HepG2 (cell line): ENCODE data around the gene CDK3. TPM values are rescaled to one million over a fixed set of nuclear protein-coding genes. Genes with fewer than 3 reads are reported as not detected.
A peak's percentile ranks its signal among the peaks of the same experiment; 100 is the strongest.

Experiments
- ARNT2 ChIP-seq: sonication (generic); formaldehyde crosslinking; IDR thresholded peaks from 2 replicates; pipeline ENCODE4 v1.8.0; 2022; ENCODE audit warnings: mild to moderate bottlenecking, low read depth, missing genetic modification reagents, moderate library complexity
- CCAR2 ChIP-seq: fragments of 200-400 bp; formaldehyde crosslinking; optimal IDR thresholded peaks from 2 replicates; pipeline ENCODE3; 2018; ENCODE audit warnings: low read depth, mild to moderate bottlenecking, low read length, moderate library complexity
- EEA1 ChIP-seq: sonication (generic); formaldehyde crosslinking; IDR thresholded peaks from 2 replicates; pipeline ENCODE4 v1.5.1; 2020; ENCODE audit warnings: mild to moderate bottlenecking, missing genetic modification reagents, borderline replicate concordance
- GZF1 ChIP-seq: sonication (generic); formaldehyde crosslinking; IDR thresholded peaks from 2 replicates; pipeline ENCODE4 v1.5.1; 2020; ENCODE audit warnings: mild to moderate bottlenecking, missing genetic modification reagents
- HMG20A ChIP-seq: IDR thresholded peaks from 2 replicates; pipeline ENCODE4 v1.6.1; 2016; ENCODE audit warnings: borderline replicate concordance
- MIER3 ChIP-seq: IDR thresholded peaks from 2 replicates; pipeline ENCODE4 v1.6.1; 2016; ENCODE audit warnings: missing compliant biosample characterization, borderline replicate concordance
- MTF2 ChIP-seq: sonication (generic); formaldehyde crosslinking; IDR thresholded peaks from 2 replicates; pipeline ENCODE4 v1.5.0; 2020; ENCODE audit warnings: missing genetic modification reagents, borderline replicate concordance
- RBM39 ChIP-seq: fragments of 200-400 bp; formaldehyde crosslinking; IDR thresholded peaks from one replicate; pipeline ENCODE4 v1.6.1; 2018; ENCODE audit warnings: antibody characterized with exemption, mild to moderate bottlenecking, low read depth, low read length; ENCODE audit not compliant: poor library complexity, severe bottlenecking
- SIX4 ChIP-seq: sonication (generic); formaldehyde crosslinking; IDR thresholded peaks from 2 replicates; pipeline ENCODE4 v1.4.0; 2020; ENCODE audit warnings: missing genetic modification reagents
- TOPORS ChIP-seq: sonication (generic); formaldehyde crosslinking; IDR thresholded peaks from 2 replicates; pipeline ENCODE4 v1.8.0; 2023; ENCODE audit warnings: mild to moderate bottlenecking, missing genetic modification reagents
- YY1 ChIP-seq: IDR thresholded peaks from 2 replicates; pipeline ENCODE4 v1.6.1; 2011; ENCODE audit warnings: low read length, low read depth, moderate library complexity, mild to moderate bottlenecking; ENCODE audit not compliant: insufficient read depth, insufficient replicate concordance
- ZBTB8A ChIP-seq: sonication (generic); formaldehyde crosslinking; IDR thresholded peaks from 2 replicates; pipeline ENCODE4 v1.4.0; 2020; ENCODE audit warnings: mild to moderate bottlenecking, low read depth, missing genetic modification reagents, borderline replicate concordance
- ZEB1 ChIP-seq: IDR thresholded peaks from 2 replicates; pipeline ENCODE4 v1.6.1; 2012; ENCODE audit warnings: mild to moderate bottlenecking, low read depth, inconsistent platforms; ENCODE audit not compliant: insufficient replicate concordance
- ZFP36 ChIP-seq: fragments of 150-350 bp; IDR thresholded peaks from 2 replicates; pipeline ENCODE4 v1.6.1; 2018; ENCODE audit warnings: borderline replicate concordance, low read length, low read depth; ENCODE audit not compliant: partially characterized antibody
- ZNF124 ChIP-seq: sonication (generic); formaldehyde crosslinking; IDR thresholded peaks from 2 replicates; pipeline ENCODE4 v1.4.0; 2020; ENCODE audit warnings: missing genetic modification reagents
- ZNF724P ChIP-seq: sonication (generic); formaldehyde crosslinking; IDR thresholded peaks from 2 replicates; pipeline ENCODE4 v1.8.0; 2022; ENCODE audit warnings: missing genetic modification reagents, borderline replicate concordance
- ZNF781 ChIP-seq: sonication (generic); formaldehyde crosslinking; IDR thresholded peaks from 2 replicates; pipeline ENCODE4 v1.5.1; 2020; ENCODE audit warnings: borderline replicate concordance, mild to moderate bottlenecking, missing genetic modification reagents; ENCODE audit errors: not compliant biosample characterization
- ZNF891 ChIP-seq: sonication (generic); formaldehyde crosslinking; IDR thresholded peaks from 2 replicates; pipeline ENCODE4 v1.5.0; 2020; ENCODE audit warnings: mild to moderate bottlenecking, missing genetic modification reagents
- ZSCAN25 ChIP-seq: sonication (generic); formaldehyde crosslinking; IDR thresholded peaks from 2 replicates; pipeline ENCODE4 v1.8.0; 2022; ENCODE audit warnings: mild to moderate bottlenecking, missing genetic modification reagents
- polyA plus RNA-seq, 8 experiments: library from polyadenylated mRNA; depleted of rRNA in 3 of 8; stranded (reverse) in 7 of 8; unstranded in 1 of 8; fragments of >200 nt; fragmentation: Illumina TruSeq in 4 of 8; extraction: Trizol in 4 of 8; gene quantifications; 2 replicates each; pipeline versions ENCODE4 v1.2.1 to v1.2.3, GENCODE V29; 2011 to 2016; ENCODE audit warnings: low read depth in 4 of 8, missing spikeins in 1 of 8, mixed read lengths in 1 of 8; ENCODE audit not compliant: insufficient read depth in 1 of 8
- total RNA-seq, 5 experiments: library from RNA; depleted of rRNA; stranded (reverse); fragments of >200 nt; fragmentation: Illumina TruSeq; extraction: Trizol; gene quantifications; 2 replicates each; pipeline ENCODE4 v1.2.3, GENCODE V29; 2016; ENCODE audit warnings: low read depth in 1 of 5
- TF ChIP-seq, protein P1 (sequence below): sonication (generic); formaldehyde crosslinking; IDR thresholded peaks from 2 replicates; pipeline ENCODE4 v1.4.0; 2020; ENCODE audit warnings: missing genetic modification reagents
- TF ChIP-seq, protein P2 (sequence below): IDR thresholded peaks from 2 replicates; pipeline ENCODE4 v1.6.1; 2016; ENCODE audit warnings: control low read depth
- TF ChIP-seq, protein P3 (sequence below): sonication (generic); formaldehyde crosslinking; IDR thresholded peaks from 2 replicates; pipeline ENCODE4 v1.5.1; 2020; ENCODE audit warnings: missing genetic modification reagents, mild to moderate bottlenecking, borderline replicate concordance
- TF ChIP-seq, protein P4 (sequence below): IDR thresholded peaks from 2 replicates; pipeline ENCODE4 v1.6.1; 2012; ENCODE audit warnings: low read depth, low read length, improper control_type of control experiment

Gene CDK3
- total and polyA plus RNA-seq, 2 of the 13 experiments (the other 11 are each of a cell fraction or from before 2014, with no cell fraction given), result 5.8 to 11.4 TPM

DNA sequence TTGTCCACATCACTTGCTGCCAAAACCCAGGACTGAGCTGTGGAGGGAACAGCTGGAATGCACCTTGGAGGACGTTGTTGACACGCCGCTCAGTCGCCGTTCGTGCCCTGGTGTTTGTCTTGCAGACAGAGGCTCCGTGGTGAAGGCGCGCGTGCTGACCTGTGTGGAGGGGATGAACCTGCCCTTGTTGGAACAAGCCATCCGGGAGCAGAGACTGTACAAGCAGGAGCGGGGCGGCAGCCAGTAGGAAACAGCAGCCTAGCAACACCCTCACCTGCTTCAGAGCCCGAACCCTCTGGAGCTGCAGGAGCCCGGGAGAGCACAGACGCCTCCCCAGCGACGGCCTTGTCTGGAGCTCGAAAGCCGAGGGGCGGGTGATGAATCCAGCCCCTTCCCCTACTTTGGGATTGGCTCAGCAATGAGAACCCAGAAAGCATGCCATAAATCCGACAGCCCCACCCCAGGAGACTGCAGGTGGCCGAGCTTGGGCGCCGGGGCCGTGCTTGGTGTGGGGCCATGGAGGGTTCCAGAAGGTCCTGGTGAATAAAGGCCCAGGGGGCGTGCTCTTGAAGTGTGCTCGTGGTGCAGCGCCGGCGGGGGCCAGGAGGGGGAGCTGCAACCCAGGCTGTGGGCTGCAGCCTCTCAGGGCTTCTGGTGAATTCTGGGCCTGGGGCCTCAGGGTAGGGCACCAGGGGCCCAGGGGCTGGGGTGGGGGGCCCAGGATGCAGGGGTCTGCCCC lies 470 bp upstream of the CDK3 start (continued):
- TF ChIP-seq EEA1 (CRISPR knock-in tag), result peak; percentile 18; the same call in 1 of the 2 replicates
- TF ChIP-seq ZNF724P (CRISPR knock-in tag), result no peak
- peak; percentile 72; the same call in 1 of the 2 replicates for TF ChIP-seq GZF1 (CRISPR knock-in tag)
- peak; percentile 58 for TF ChIP-seq ZNF891 (CRISPR knock-in tag)
- no peak for TF ChIP-seq HMG20A (CRISPR knock-in tag)
- TF ChIP-seq, protein P1, sequence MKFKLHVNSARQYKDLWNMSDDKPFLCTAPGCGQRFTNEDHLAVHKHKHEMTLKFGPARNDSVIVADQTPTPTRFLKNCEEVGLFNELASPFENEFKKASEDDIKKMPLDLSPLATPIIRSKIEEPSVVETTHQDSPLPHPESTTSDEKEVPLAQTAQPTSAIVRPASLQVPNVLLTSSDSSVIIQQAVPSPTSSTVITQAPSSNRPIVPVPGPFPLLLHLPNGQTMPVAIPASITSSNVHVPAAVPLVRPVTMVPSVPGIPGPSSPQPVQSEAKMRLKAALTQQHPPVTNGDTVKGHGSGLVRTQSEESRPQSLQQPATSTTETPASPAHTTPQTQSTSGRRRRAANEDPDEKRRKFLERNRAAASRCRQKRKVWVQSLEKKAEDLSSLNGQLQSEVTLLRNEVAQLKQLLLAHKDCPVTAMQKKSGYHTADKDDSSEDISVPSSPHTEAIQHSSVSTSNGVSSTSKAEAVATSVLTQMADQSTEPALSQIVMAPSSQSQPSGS (CRISPR knock-in tag), result peak; percentile 65; the same call in 1 of the 2 replicates
- TF ChIP-seq ZNF124 (CRISPR knock-in tag), result no peak
- TF ChIP-seq, protein P2, sequence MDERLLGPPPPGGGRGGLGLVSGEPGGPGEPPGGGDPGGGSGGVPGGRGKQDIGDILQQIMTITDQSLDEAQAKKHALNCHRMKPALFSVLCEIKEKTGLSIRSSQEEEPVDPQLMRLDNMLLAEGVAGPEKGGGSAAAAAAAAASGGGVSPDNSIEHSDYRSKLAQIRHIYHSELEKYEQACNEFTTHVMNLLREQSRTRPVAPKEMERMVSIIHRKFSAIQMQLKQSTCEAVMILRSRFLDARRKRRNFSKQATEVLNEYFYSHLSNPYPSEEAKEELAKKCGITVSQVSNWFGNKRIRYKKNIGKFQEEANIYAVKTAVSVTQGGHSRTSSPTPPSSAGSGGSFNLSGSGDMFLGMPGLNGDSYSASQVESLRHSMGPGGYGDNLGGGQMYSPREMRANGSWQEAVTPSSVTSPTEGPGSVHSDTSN (CRISPR knock-in tag), result no peak
- TF ChIP-seq MTF2 (CRISPR knock-in tag), result no peak; the same call in 1 of the 2 replicates
- TF ChIP-seq RBM39, result peak; percentile 74
- TF ChIP-seq CCAR2, result no peak
- peak; percentile 33 for TF ChIP-seq YY1
- TF ChIP-seq ZBTB8A, result no peak
- no peak for TF ChIP-seq ZFP36
- no peak for TF ChIP-seq ZNF781
- no peak for TF ChIP-seq ZEB1
- TF ChIP-seq MIER3, result peak; percentile 22; the same call in 1 of the 2 replicates
- peak; percentile 24; the same call in 1 of the 2 replicates for TF ChIP-seq ZSCAN25
- TF ChIP-seq TOPORS, result no peak
- peak; percentile 41; the same call in 1 of the 2 replicates for TF ChIP-seq ARNT2 (CRISPR knock-in tag)
- TF ChIP-seq SIX4 (CRISPR knock-in tag), result peak; percentile 13; the same call in 1 of the 2 replicates
- TF ChIP-seq, protein P3, sequence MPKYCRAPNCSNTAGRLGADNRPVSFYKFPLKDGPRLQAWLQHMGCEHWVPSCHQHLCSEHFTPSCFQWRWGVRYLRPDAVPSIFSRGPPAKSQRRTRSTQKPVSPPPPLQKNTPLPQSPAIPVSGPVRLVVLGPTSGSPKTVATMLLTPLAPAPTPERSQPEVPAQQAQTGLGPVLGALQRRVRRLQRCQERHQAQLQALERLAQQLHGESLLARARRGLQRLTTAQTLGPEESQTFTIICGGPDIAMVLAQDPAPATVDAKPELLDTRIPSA (CRISPR knock-in tag), result no peak
- TF ChIP-seq, protein P4, sequence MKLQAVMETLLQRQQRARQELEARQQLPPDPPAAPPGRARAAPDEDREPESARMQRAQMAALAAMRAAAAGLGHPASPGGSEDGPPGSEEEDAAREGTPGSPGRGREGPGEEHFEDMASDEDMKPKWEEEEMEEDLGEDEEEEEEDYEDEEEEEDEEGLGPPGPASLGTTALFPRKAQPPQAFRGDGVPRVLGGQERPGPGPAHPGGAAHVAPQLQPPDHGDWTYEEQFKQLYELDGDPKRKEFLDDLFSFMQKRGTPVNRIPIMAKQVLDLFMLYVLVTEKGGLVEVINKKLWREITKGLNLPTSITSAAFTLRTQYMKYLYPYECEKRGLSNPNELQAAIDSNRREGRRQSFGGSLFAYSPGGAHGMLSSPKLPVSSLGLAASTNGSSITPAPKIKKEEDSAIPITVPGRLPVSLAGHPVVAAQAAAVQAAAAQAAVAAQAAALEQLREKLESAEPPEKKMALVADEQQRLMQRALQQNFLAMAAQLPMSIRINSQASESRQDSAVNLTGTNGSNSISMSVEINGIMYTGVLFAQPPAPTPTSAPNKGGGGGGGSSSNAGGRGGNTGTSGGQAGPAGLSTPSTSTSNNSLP, result no peak
